Retina (tissue), 1 donor: ENCODE data around the gene ARPC4.

Experiments used
- DNase-seq: peaks from one replicate; pipeline ENCODE4 v3.0.0-alpha.2; 2016

The ARPC4 gene

DNA sequence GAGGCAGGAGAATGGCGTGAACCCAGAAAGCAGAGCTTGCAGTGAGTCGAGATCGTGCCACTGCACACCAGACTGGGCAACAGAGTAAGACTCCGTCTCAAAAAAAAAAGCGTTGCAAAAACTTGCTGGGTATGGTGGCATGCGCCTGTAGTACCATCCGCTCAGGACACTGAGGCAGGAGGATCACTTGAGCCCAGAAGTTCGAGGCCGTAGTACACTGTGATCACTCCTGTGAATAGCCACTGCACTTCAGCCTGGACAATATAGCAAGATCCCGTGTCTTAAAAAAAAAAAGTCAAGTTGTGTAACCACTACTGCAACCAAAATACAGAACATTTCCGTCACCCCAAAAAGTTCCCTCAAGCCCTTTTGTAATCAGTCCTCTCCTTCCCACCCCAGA, 1.5 kb downstream of the ARPC4 start:
- no peak for DNase-seq

DNA sequence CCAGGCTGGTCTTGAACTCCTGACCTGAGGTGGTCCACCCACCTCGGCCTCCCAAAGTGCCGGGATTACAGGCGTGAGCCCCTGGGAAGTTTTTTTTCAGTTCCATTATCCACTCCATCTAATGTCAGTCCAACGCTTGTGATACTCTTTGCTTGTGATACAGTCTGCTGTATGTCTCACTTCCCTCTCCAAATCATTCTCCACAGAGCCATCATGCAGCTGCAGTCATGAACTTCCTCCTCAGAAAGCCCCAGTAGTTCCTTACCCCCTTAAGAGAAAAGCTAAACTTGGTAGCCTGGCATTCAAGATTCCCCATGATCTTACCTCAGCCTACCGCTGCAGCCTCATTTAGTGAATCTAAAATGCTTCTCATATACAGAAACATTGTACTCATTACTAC, 2.3 kb downstream of the ARPC4 start:
- DNase-seq = no peak

DNA sequence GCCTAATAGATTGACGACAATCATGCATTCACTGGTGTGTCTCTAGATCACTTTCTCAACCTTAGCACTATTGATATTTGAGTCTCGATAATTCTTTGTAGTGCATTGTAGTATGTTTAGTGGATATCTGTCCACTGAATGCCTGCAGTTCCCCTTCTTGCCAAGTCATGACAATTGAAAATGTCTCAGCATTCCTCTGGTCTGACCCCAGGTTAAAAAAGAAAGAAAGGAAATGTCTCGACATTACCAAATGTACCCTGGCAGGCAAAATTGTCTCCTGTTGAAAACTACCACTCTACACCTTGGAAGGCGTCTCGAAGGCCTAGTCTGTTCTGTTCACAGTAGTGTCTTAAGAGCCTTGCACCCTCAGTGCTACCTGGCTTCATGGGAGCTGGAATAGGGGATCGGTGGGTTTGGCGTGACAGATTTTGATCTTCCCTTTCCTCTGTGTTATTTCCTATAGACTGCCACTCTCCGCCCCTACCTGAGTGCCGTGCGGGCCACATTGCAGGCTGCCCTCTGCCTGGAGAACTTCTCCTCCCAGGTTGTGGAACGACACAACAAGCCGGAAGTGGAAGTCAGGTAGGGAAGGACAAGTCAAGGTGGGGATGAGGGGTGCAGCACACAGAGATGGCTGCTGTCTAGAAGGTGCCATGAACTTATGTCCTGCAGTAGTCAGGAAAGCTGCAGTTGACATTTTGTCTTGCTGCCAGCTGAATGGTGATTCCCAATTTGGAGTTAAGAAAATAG, 4.5 kb downstream of the ARPC4 start:
- DNase-seq = no peak

DNA sequence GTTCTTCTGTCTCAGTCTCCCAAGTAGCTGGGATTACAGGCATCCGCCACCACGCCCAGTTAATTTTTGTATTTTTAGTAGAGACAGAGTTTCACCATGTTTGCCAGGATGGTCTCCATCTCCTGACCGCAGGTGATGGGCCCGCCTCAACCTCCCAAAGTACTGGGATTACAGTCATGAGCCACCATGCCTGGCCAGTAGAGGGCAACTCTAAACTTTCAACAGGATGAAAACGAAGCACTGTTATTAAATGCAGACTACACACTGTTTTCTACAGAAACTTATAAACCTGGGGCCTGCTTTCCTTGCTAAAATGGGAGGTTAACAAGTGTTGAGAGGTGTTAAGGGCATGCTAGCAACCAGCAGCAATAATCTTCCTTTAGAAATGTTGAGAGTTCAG, 7.6 kb downstream of the ARPC4 start:
- DNase-seq = no peak

DNA sequence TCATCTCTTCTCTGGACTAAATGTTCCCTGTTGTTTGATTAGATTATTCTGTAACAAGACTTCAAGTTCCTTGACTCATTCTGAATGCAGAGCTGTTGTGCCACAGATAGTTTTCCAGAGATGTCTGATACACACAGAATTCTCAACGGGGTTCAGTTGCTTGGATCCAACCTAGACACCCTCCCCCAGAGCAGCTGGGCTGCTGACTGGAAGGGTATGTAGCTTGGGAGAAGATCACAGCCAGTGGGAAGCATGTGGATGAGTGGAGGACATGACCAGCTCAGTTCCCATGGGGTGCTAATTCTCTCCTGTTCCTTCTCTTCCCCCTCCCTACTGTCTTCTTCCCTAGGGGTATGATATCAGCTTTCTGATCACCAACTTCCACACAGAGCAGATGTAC, 10.6 kb downstream of the ARPC4 start:
- DNase-seq = no peak

DNA sequence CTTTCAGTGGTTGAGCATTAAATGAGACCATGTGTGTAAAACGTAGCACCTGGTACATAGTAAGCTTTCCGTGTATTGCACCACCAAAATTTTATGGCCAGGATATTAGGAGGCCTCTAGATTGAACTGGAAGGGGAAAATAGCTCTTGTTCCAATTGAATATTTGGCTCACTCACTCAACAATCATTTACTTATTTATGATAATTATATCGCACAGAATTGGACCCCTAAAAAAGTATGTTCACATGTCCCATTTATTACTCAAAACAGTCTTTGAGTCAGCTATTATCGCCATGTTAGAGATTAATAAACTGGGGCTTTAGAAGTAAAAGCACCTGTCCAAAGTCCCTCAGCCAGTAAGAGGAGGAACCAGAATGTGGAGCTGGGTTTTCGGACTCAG, 12.1 kb downstream of the ARPC4 start:
- DNase-seq = no peak

DNA sequence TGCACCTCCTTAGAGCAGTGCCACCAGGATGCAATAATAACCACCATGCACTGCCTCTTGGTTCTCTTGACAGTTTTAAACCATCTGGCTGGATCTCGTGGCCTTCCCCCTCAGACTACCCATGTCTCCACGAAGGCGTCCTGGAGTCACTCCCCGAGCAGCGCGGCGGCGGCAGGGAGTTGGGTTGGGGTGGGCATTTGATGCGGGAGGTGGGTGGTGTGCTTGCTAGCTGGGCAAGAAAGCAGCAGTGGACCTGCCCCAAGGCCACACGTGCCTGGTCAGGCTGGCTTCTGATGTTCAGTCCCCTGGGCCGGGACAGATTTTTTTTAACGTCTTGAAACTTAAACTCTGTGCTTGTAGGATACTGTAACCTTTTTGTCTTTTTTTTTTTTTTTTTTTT, 13.3 kb downstream of the ARPC4 start:
- DNase-seq = no peak

DNA sequence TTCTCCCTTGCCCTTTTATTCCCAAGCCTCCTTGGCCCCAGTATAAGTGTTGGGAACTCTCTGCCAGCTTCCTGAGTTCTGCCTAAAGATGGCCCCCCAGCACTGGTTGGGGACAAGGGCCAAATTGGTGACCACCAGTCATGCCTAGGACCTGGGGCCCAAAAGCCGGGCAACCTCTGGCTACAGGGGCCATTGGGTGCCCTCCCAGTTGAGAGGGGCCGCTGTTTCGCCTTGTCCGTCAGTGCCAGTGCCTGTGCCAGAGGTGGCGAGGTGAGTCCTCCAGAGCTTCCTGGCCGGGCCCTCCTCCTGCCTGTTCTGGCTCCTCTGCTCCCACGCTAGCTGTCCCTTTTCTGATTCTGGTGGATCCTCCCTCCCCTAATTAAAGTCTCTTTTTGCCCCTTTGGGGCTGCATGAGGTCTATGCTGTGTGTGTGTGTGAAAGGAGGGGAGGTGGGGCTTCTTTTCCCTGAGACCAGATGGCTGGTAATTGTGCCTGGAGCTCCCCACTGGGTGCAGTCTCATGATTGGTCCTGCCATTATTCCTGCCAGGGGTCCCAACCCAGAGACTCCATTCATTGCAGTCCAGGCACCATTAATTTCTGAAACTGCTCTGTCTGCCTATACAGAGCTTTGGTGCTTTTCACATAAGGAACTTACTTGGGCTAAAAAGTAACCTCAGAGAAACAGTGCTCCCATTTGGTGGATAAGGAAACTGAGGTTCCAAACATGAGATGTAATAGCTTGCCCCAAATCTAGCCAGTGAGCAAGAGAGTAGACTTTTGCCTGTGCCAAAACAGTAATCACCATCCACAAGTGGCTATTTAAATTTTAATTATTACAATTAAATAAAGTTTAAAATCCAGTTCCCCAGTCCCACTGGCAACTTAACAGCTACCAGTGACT, 14.1 kb downstream of the ARPC4 start:
- no peak for DNase-seq

DNA sequence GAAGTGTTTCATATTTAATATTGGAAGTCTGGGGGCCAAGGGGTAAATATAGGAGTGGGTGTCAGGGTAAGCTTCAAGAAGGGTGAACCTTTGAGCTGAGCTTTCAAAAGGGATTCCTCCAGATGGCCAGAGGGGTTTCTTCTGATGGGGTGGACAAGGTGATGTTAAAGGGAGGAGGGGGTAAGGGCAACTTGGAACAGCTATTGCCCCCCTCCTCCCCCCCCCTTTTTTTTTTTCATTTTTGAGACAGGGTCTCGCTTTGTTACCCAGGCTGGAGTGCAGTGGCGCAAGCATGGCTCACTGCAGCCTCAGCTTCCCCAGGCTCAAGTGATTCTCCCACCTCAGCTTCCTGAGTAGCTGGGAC, 15.1 kb downstream of the ARPC4 start:
- DNase-seq = no peak

DNA sequence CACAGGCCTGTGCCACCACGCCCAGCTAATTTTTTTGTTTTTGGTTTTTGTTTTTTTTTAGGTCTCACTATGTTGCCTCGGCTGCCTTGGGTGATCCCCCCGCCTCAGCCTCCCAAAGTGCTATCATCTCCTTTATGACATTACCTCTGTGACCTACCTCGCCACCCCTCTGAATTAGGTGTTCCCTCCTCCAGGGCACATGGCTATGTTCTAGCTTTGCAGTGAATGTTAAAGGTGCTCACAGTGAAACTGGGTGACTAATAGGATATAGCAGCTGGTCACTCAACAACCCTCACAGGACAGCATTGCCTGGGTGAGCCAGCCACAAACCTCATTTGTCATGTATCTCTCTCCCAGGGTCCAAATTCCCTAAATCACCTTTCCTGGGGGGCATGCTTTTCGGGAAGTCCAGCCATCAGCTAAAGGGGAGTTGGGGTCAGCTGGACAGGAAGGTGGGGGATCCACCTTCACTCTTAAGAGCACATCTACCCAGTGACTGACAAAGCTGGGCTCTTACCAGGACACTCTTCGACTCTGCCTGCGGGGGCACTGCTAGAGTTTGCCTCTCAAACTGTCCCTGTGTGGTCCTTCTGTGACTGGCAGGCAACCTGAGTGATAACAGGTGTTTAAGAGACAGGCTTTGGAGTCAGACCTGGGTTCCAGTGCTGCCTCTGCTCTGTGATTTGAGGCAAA, 15.6 kb downstream of the ARPC4 start:
- DNase-seq = no peak

DNA sequence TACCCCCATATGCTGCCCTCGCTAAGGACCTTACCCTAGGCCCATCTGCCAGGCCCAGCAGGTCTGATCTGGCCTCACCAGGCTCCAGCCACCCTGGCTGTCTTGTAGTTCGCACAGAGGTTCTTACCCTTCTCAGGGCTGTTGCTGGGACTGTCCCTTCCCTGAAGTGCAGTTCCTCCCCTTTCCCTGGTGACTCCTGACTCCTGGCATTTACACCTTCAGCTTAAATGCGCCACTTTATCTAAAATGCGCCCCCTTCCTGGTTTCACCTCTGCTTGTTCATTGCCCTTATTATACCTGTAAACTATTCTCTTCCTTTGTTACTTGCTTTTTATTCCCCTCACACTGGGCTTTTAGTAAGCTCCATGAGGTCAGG, 16.3 kb downstream of the ARPC4 start:
- DNase-seq = peak; percentile 13

DNA sequence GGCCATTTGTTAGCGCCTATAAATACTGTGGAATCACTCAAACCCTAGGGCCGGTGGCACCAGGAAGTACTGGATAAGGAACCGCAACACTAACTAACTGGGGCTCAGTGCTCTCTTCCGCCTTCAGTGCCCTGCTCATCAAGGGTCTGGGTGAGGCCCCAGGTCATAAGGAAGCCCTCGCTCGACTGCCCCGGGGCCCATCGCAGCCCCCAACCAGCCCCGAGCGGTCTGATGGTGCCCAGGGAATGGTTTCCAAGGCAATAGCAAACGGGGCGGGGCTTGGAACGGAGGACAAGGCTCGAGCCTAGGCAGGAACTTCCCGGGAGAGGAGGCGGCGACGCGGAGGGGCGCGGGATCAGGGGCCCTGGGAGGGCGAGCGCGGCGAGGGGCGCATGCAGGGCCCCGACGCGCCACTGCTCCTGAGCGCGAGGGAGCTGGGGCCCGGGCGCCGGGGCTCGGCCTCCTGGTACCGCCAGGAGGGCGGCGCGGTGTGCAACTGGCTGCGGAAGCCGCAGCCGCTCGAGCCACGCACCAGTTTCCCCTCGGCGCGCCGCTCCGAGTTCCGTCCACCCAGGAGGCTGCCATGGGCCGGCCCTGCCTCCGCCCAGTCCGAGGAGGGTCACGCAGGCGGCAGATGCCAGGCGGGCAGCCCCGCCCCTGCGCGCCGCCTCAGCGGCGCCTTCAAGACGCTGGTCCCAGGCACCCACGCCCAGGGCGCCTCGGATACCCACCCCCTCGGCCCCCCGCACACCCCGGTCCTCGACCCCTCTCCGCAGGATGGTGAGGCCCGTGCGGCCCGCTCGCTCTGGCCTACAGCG, 16.9 kb downstream of the ARPC4 start, which contains the start of gene TTLL3:
TSS of gene TTLL3 (plus strand) at position 648 of the 818 bp plus-strand sequence. CDS start 400 bp downstream, outside the sequence.
- DNase-seq = peak; percentile 83

DNA sequence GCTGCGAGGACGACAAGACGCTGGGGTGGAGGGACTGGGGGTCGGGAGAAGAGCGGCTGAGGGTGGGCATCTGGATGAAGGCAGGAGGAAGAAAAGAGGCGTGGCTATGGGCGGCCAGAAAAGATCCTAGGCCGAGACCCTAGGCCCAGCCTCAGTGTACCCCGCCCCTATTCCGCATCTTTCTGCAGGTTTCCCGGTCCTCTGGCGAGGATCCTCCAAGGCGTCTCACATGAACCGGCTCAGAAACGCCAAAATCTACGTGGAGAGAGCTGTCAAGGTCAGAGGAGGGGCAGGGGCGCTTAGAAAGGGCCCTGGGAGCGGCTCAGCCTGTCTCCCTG, 17.5 kb downstream of the ARPC4 start:
- DNase-seq = peak; percentile 74

DNA sequence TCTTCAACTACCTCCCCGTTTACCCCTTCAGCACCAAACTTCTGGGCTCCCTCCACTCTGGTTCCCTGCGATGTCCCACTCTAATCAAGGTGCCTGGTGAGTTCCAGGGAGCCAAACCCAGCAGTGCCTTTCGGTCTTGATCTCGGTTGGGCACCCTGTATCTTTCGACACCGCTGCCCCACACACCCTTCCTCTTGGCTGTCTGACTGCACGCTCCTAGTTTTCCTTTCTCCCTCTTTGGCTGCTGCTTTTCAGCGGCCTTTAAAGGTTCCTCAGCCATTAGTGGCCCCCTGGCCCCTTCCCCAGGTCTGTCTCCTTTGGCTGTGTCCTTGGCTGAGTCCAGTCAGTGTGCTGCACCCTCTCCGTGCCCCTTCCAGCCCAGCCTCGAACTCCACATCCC, 18.0 kb downstream of the ARPC4 start:
- DNase-seq = no peak

DNA sequence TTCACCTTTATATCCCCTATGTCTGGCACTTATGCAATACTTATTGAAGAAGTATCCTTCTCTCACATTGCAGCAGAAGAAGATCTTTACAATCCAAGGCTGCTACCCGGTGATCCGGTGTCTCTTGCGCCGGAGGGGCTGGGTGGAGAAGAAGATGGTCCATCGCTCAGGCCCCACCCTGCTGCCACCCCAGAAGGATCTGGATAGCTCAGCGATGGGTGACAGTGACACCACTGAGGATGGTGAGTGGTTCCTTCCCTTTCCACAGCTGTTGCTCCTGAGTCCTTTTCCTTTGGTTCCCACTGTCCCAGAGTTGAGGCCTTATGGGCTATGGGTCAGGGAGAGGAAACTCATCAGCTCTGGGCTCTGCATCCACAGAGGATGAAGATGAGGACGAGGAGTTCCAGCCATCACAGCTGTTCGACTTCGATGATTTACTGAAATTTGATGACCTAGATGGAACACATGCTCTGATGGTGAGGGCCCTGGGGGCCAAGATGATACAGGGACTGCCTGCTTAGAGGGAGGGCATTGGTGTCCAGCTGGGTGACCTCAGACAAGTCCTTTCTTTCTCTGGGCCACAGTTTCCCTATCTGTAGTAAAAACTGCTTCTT, 20.1 kb downstream of the ARPC4 start:
- DNase-seq = no peak

DNA sequence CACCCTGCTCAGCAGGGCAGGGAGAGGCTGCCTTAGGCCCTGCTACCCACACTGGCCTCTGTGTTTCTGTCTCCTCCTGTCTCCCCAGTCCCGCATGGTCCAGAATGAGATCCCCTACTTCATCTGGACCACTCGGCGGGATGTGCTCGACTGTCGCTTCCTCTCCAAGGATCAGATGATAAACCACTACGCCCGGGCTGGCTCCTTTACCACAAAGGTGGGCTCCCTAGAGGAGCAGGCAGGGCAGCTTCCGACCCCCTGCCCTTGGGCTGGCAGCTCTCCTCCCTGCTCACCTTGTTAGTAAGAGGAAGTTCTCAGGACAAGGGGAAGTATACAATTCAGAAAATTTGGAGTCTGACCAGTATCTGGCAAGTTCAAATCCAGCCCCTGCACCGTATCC, 23.1 kb downstream of the ARPC4 start:
- DNase-seq = no peak

DNA sequence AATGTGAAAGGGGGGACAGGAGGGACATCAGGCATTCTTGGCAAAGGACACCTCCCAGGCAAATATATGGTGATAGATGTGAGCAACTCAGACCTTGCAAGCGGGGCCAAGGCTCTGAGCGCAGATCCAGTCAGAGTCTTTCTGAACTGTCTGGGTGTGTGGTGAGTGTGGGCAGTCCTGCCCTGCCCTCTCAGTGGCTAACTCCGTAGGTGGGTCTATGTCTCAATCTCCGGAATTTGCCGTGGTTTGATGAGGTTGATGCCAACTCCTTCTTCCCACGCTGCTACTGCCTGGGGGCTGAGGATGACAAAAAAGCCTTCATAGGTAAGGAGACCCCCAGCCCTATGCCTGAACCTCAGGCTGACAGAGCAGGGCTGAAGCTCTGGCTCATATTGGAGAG, 24.6 kb downstream of the ARPC4 start:
- no peak for DNase-seq

DNA sequence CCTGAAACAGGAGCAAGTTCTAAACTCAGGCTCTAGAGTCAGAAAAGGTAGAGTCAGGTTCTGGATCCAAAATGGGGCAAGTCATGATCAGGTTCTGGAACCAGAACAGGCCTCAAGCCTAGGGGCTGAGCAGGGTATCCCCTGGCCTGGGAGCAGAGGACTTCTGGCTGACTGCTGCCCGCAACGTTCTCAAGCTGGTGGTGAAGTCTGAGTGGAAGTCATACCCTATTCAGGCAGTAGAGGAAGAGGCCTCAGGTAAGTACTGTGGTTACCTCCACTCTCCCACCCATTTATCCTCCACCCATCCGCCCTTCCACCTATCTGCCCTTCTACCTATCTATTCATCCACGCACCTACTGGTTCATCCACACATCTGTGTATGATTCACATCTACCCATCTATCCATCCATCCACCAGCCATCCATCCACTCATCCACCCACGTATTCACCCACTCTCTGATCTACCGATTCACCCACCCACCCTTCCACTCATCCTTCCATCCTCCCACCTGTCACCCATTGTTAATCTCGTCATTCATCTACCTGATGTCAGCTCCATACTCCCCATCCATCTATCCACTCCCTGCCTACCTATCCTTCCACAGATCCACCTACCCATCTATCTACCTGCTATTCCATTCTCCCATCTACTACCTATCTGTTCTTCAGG, 25.9 kb downstream of the ARPC4 start:
- DNase-seq = no peak

DNA sequence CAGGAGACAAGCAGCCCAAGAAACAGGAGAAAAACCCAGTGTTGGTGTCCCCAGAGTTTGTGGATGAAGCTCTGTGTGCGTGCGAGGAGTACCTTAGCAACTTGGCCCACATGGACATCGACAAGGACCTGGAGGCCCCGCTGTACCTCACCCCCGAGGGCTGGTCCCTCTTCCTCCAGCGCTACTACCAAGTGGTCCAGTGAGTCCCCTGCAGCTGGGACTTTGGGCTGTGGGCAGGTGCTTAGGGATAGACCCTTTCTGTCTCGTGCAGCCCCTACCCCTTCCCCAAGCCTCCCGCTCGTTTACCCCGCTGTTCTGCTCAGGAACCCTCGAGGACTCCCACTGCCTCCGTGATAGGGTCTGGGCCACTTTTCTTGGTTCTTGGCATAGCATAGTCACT, 27.7 kb downstream of the ARPC4 start:
- no peak for DNase-seq

DNA sequence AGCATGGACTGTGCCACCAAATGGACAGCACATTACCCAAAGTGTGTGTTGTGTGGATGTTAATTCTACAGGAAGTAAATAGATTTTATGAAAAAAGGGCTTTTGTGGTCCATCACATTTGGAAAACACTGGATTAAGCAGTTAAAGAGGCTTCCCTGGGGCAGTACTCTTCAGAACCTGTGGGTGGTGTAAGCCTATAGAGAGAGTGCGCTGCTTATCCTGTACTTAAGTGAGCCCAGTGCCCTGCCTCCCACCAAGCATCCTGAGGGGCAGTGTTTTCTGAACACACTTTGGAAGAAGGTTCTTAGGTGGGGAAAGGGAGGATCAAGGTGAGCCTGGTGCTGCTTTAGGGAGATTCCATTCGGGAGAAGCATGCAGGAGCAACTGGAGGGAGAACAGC, 28.1 kb downstream of the ARPC4 start:
- no peak for DNase-seq

DNA sequence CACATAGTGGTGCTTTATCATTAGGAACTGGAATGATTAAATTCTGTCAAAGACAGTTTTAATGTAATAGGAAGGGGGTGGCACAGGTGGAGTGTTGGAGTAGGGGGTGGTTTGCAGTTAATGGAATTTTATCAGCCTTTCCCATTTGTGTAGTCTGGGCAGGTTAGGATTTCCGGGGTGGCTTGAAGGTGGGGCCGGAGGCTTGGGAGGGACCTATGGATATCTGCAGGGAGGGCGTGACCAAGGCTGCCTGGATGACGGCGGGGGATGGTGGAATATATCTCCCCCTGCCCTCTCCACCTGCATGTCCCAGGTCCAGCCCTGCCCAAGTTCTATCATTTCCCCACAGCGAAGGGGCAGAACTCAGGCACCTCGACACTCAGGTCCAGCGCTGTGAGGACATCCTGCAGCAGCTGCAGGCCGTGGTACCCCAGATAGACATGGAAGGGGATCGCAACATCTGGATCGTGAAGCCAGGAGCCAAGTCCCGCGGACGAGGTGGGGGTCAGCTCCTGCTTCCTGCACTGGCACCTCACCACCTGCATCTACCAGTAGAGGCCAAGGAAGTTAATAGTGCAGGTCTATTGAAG, 32.7 kb downstream of the ARPC4 start:
- DNase-seq = no peak
